ENCODE measurements around the gene KCNB1. TPM values are rescaled to one million over a fixed set of nuclear protein-coding genes. Genes with fewer than 3 reads are reported as not detected.

KCNB1 gene
- total and polyA plus RNA-seq, 4 donors, result under 0.01 to 3.4 (median 1.4) TPM

DNA sequence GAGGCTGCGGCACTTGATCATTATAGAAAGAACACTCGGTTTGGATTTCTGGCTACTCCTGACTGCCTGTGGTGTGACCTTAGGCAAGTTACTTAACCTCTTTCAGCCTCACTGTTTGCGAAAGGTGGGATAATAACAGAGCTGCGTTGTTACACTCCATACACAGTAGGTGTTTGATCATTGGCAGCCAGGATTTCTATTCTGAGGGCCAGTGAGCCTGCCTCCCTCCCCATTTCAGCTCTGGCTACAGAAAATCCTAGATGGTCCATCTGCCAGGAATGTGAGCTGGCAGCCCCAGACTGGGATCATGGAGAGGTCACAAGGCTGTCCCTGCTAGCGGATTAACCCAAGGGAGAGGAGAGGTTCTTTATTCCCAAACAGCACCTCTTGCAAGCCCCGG lies 2.7 kb downstream of the KCNB1 start:
- no peak overlapping the region for H3K4me3 ChIP-seq (ENCODE audit: low read depth in 1 of 3, low read length in 3 of 3)
- peak overlapping the region in 1 of 2 donors; percentile 19 for H3K9ac ChIP-seq (ENCODE audit: low read depth in 1 of 2, low read length in 2 of 2)
- TF ChIP-seq HNF4G (IDR thresholded peaks at IDR 0.05), result no peak
- TF ChIP-seq, protein P1, sequence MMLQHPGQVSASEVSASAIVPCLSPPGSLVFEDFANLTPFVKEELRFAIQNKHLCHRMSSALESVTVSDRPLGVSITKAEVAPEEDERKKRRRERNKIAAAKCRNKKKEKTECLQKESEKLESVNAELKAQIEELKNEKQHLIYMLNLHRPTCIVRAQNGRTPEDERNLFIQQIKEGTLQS (IDR thresholded peaks at IDR 0.05), result no peak
- TF ChIP-seq, protein P2, sequence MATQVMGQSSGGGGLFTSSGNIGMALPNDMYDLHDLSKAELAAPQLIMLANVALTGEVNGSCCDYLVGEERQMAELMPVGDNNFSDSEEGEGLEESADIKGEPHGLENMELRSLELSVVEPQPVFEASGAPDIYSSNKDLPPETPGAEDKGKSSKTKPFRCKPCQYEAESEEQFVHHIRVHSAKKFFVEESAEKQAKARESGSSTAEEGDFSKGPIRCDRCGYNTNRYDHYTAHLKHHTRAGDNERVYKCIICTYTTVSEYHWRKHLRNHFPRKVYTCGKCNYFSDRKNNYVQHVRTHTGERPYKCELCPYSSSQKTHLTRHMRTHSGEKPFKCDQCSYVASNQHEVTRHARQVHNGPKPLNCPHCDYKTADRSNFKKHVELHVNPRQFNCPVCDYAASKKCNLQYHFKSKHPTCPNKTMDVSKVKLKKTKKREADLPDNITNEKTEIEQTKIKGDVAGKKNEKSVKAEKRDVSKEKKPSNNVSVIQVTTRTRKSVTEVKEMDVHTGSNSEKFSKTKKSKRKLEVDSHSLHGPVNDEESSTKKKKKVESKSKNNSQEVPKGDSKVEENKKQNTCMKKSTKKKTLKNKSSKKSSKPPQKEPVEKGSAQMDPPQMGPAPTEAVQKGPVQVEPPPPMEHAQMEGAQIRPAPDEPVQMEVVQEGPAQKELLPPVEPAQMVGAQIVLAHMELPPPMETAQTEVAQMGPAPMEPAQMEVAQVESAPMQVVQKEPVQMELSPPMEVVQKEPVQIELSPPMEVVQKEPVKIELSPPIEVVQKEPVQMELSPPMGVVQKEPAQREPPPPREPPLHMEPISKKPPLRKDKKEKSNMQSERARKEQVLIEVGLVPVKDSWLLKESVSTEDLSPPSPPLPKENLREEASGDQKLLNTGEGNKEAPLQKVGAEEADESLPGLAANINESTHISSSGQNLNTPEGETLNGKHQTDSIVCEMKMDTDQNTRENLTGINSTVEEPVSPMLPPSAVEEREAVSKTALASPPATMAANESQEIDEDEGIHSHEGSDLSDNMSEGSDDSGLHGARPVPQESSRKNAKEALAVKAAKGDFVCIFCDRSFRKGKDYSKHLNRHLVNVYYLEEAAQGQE (IDR thresholded peaks at IDR 0.05), result peak; percentile 58
- peak; percentile 32 for TF ChIP-seq YY1 (IDR thresholded peaks at IDR 0.05)
- TF ChIP-seq NR2F2 (IDR thresholded peaks at IDR 0.05), result peak; percentile 64
- no peak for TF ChIP-seq SP1 (IDR thresholded peaks at IDR 0.05)
- TF ChIP-seq EGR1 (IDR thresholded peaks at IDR 0.05; ENCODE audit: low read depth in 2 of 2), result no peak
- TF ChIP-seq GABPA (IDR thresholded peaks at IDR 0.05 in 1 of 2, conservative IDR thresholded peaks at IDR 0.05 in 1 of 2), result no peak
- TF ChIP-seq FOXA2 (IDR thresholded peaks at IDR 0.05), result peak; percentile 67
- TF ChIP-seq, protein P3, sequence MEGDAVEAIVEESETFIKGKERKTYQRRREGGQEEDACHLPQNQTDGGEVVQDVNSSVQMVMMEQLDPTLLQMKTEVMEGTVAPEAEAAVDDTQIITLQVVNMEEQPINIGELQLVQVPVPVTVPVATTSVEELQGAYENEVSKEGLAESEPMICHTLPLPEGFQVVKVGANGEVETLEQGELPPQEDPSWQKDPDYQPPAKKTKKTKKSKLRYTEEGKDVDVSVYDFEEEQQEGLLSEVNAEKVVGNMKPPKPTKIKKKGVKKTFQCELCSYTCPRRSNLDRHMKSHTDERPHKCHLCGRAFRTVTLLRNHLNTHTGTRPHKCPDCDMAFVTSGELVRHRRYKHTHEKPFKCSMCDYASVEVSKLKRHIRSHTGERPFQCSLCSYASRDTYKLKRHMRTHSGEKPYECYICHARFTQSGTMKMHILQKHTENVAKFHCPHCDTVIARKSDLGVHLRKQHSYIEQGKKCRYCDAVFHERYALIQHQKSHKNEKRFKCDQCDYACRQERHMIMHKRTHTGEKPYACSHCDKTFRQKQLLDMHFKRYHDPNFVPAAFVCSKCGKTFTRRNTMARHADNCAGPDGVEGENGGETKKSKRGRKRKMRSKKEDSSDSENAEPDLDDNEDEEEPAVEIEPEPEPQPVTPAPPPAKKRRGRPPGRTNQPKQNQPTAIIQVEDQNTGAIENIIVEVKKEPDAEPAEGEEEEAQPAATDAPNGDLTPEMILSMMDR (IDR thresholded peaks at IDR 0.05; ENCODE audit: low read depth, low read length, missing input control), result no peak
- peak; percentile 63 to 87 for TF ChIP-seq RXRA (IDR thresholded peaks at IDR 0.05)
- TF ChIP-seq FOXA1 (IDR thresholded peaks at IDR 0.05), result no peak
- TF ChIP-seq HNF4A (conservative IDR thresholded peaks at IDR 0.05), result peak in 1 of 2 donors; percentile 42
- TF ChIP-seq RAD21 (IDR thresholded peaks at IDR 0.05), result peak in 1 of 2 donors; percentile 21
- TF ChIP-seq, protein P4, sequence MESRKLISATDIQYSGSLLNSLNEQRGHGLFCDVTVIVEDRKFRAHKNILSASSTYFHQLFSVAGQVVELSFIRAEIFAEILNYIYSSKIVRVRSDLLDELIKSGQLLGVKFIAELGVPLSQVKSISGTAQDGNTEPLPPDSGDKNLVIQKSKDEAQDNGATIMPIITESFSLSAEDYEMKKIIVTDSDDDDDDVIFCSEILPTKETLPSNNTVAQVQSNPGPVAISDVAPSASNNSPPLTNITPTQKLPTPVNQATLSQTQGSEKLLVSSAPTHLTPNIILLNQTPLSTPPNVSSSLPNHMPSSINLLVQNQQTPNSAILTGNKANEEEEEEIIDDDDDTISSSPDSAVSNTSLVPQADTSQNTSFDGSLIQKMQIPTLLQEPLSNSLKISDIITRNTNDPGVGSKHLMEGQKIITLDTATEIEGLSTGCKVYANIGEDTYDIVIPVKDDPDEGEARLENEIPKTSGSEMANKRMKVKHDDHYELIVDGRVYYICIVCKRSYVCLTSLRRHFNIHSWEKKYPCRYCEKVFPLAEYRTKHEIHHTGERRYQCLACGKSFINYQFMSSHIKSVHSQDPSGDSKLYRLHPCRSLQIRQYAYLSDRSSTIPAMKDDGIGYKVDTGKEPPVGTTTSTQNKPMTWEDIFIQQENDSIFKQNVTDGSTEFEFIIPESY (IDR thresholded peaks at IDR 0.05), result no peak
- TF ChIP-seq JUND (IDR thresholded peaks at IDR 0.05), result peak in 1 of 2 donors; percentile 41
- TF ChIP-seq, protein P5, sequence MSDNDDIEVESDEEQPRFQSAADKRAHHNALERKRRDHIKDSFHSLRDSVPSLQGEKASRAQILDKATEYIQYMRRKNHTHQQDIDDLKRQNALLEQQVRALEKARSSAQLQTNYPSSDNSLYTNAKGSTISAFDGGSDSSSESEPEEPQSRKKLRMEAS (IDR thresholded peaks at IDR 0.05), result peak; percentile 10
- no peak for TF ChIP-seq TAF1 (conservative IDR thresholded peaks at IDR 0.05)
- H3K36me3 ChIP-seq (ENCODE audit: control insufficient read depth in 4 of 4, insufficient read depth in 3 of 4, low read depth in 1 of 4, low read length in 3 of 4), result no peaks in the 10 kb centered on the region
- 29% methylated on average over 6 of the region's 6 CpGs for WGBS
- no peaks in the 10 kb centered on the region for H3K9me3 ChIP-seq (ENCODE audit: control insufficient read depth in 4 of 4, low read length in 3 of 4)
- no peaks in the 10 kb centered on the region for H3K27me3 ChIP-seq (ENCODE audit: control insufficient read depth in 4 of 4, insufficient read depth in 4 of 4, low read length in 3 of 4)
- DNase-seq (ENCODE audit: low spot score), result no peak
- peak overlapping the region; percentile 52 to 63 for H3K27ac ChIP-seq (ENCODE audit: low read depth in 1 of 2, low read length in 2 of 2)
- peaks cover 29 to 84% (median 55%) of the 10 kb centered on the region in 4 donors for H3K4me1 ChIP-seq (ENCODE audit: control insufficient read depth in 4 of 4, insufficient read depth in 4 of 4, low read length in 3 of 4)
